LNCaP clone FGC (cell line): ENCODE results near the gene TRPM2.

Source experiments
- DNase-seq: peaks from one replicate; pipeline ENCODE4 v3.0.0-alpha.2; 2011; ENCODE audit warnings: low read depth
- H3K4me3 ChIP-seq: 2 replicates; pipeline ENCODE4 v1.5.1; 2011; ENCODE audit warnings: mild to moderate bottlenecking, low read depth, low read length, control low read depth
- CTCF ChIP-seq: IDR thresholded peaks from 2 replicates; pipeline ENCODE4 v1.5.1; 2012; ENCODE audit warnings: mild to moderate bottlenecking; ENCODE audit not compliant: control insufficient read depth, insufficient read depth; ENCODE audit errors: extremely low read depth

The TRPM2 gene

GRCh38 chr21:44326716-44327602 lies 26.5 kb upstream of the TRPM2 start:
- no peak for DNase-seq
- TF ChIP-seq CTCF: no peak
- no peak overlapping the region for H3K4me3 ChIP-seq

- no peak for TF ChIP-seq CTCF
- no peak for DNase-seq
Observed at GRCh38 chr21:44327603-44327974, 25.8 kb upstream of the TRPM2 start.

GRCh38 chr21:44328242-44328895 lies 25.1 kb upstream of the TRPM2 start:
- H3K4me3 ChIP-seq: no peak overlapping the region
- TF ChIP-seq CTCF: no peak
- no peak for DNase-seq

More at GRCh38 chr21:44327603-44327974, 25.8 kb upstream of the TRPM2 start:
- H3K4me3 ChIP-seq: no peak overlapping the region

- no peak for DNase-seq
- TF ChIP-seq CTCF: no peak
- H3K4me3 ChIP-seq: no peak overlapping the region
Observed at GRCh38 chr21:44329086-44329889, 24.1 kb upstream of the TRPM2 start.

GRCh38 chr21:44329971-44330681 lies 23.3 kb upstream of the TRPM2 start:
- no peak overlapping the region for H3K4me3 ChIP-seq
- no peak for DNase-seq
- no peak for TF ChIP-seq CTCF

- no peak overlapping the region for H3K4me3 ChIP-seq
- TF ChIP-seq CTCF: no peak
- no peak for DNase-seq
Observed at GRCh38 chr21:44330698-44331097, 22.7 kb upstream of the TRPM2 start.
